Liver (tissue), 9 donors: Measurements from ENCODE around the gene SETBP1. TPM values are rescaled to one million over a fixed set of nuclear protein-coding genes. Genes with fewer than 3 reads are reported as not detected.

Source experiments
- DNase-seq: peaks from one replicate; pipeline ENCODE4 v3.0.0-alpha.2; 2017; ENCODE audit warnings: low spot score
- H3K27ac ChIP-seq, 2 donors: one replicate each; pipeline ENCODE4 v1.7.0; 2013; ENCODE audit warnings: inconsistent platforms in 2 of 2, low read length in 2 of 2, control low read depth in 1 of 2, low read depth in 1 of 2, mild to moderate bottlenecking in 1 of 2
- H3K27me3 ChIP-seq, 4 donors: one replicate each; pipeline versions ENCODE4 v1.6.1 to v1.7.0; 2013; ENCODE audit warnings: low read length in 3 of 4, inconsistent platforms in 1 of 4, mild to moderate bottlenecking in 1 of 4, moderate library complexity in 1 of 4; ENCODE audit not compliant: control insufficient read depth in 4 of 4, insufficient read depth in 4 of 4
- H3K36me3 ChIP-seq, 4 donors: one replicate each; pipeline versions ENCODE4 v1.6.1 to v1.7.0; 2013; ENCODE audit warnings: low read length in 3 of 4, mild to moderate bottlenecking in 3 of 4, low read depth in 1 of 4, moderate library complexity in 1 of 4; ENCODE audit not compliant: control insufficient read depth in 4 of 4, insufficient read depth in 3 of 4
- H3K4me1 ChIP-seq, 4 donors: one replicate each; pipeline versions ENCODE4 v1.6.1 to v1.7.0; 2013; ENCODE audit warnings: low read length in 3 of 4, mild to moderate bottlenecking in 3 of 4, moderate library complexity in 1 of 4; ENCODE audit not compliant: control insufficient read depth in 4 of 4, insufficient read depth in 4 of 4
- H3K4me3 ChIP-seq, 3 donors: one replicate each; pipeline versions ENCODE4 v1.6.1 to v1.7.0; 2013; ENCODE audit warnings: low read length in 3 of 3, control low read depth in 1 of 3, low read depth in 1 of 3, mild to moderate bottlenecking in 1 of 3
- H3K9ac ChIP-seq, 2 donors: one replicate each; pipeline ENCODE4 v1.7.0; 2013; ENCODE audit warnings: low read length in 2 of 2, mild to moderate bottlenecking in 2 of 2, moderate library complexity in 2 of 2, control low read depth in 1 of 2, low read depth in 1 of 2
- H3K9me3 ChIP-seq, 4 donors: one replicate each; pipeline versions ENCODE4 v1.6.1 to v1.7.0; 2013; ENCODE audit warnings: low read length in 3 of 4; ENCODE audit not compliant: control insufficient read depth in 4 of 4
- ATF3 ChIP-seq: IDR thresholded peaks from 2 replicates; pipeline ENCODE4 v1.6.1; 2016; ENCODE audit warnings: antibody characterized with exemption
- CTCF ChIP-seq: fragments of 150-350 bp; IDR thresholded peaks from 2 replicates; pipeline ENCODE4 v1.5.1; 2017; ENCODE audit warnings: improper control_type of control experiment, low read depth, low read length; ENCODE audit not compliant: missing input control
- EGR1 ChIP-seq, 2 donors: IDR thresholded peaks; 2 replicates each; pipeline ENCODE4 v1.6.1; 2016 to 2018; ENCODE audit warnings: antibody characterized with exemption in 2 of 2, low read depth in 2 of 2
- FOXA1 ChIP-seq: IDR thresholded peaks from 2 replicates; pipeline ENCODE4 v1.6.1; 2016; ENCODE audit warnings: antibody characterized with exemption
- FOXA2 ChIP-seq: IDR thresholded peaks from 2 replicates; pipeline ENCODE4 v1.6.1; 2016; ENCODE audit warnings: antibody characterized with exemption
- GABPA ChIP-seq, 2 donors: IDR thresholded peaks in 1 of 2; conservative IDR thresholded peaks in 1 of 2; 2 replicates each; pipeline ENCODE4 v1.6.1; 2016; ENCODE audit warnings: antibody characterized with exemption in 2 of 2, mild to moderate bottlenecking in 1 of 2, moderate library complexity in 1 of 2
- HNF4A ChIP-seq, 2 donors: conservative IDR thresholded peaks; 2 replicates each; pipeline ENCODE4 v1.6.1; 2016; ENCODE audit warnings: antibody characterized with exemption in 2 of 2, mild to moderate bottlenecking in 2 of 2
- HNF4G ChIP-seq: IDR thresholded peaks from 2 replicates; pipeline ENCODE4 v1.6.1; 2016; ENCODE audit warnings: antibody characterized with exemption
- JUND ChIP-seq, 2 donors: IDR thresholded peaks; 2 replicates each; pipeline ENCODE4 v1.6.1; 2016; ENCODE audit warnings: antibody characterized with exemption in 2 of 2
- MAX ChIP-seq: IDR thresholded peaks from 2 replicates; pipeline ENCODE4 v1.6.1; 2016; ENCODE audit warnings: antibody characterized with exemption
- NR2F2 ChIP-seq: IDR thresholded peaks from 2 replicates; pipeline ENCODE4 v1.6.1; 2016; ENCODE audit warnings: antibody characterized with exemption
- RAD21 ChIP-seq, 2 donors: IDR thresholded peaks; 2 replicates each; pipeline ENCODE4 v1.6.1; 2016; ENCODE audit warnings: antibody characterized with exemption in 2 of 2, mild to moderate bottlenecking in 2 of 2
- REST ChIP-seq: IDR thresholded peaks from 2 replicates; pipeline ENCODE4 v1.6.1; 2016; ENCODE audit warnings: antibody characterized with exemption, mild to moderate bottlenecking
- RXRA ChIP-seq, 2 donors: IDR thresholded peaks; 2 replicates each; pipeline ENCODE4 v1.6.1; 2017 to 2018; ENCODE audit warnings: antibody characterized with exemption in 2 of 2, mild to moderate bottlenecking in 1 of 2
- SP1 ChIP-seq: IDR thresholded peaks from 2 replicates; pipeline ENCODE4 v1.6.1; 2018; ENCODE audit warnings: antibody characterized with exemption, mild to moderate bottlenecking
- TAF1 ChIP-seq: conservative IDR thresholded peaks from 2 replicates; pipeline ENCODE4 v1.6.1; 2016; ENCODE audit warnings: antibody characterized with exemption, mild to moderate bottlenecking
- YY1 ChIP-seq: IDR thresholded peaks from 2 replicates; pipeline ENCODE4 v1.6.1; 2016; ENCODE audit warnings: antibody characterized with exemption, mild to moderate bottlenecking
- ZBTB33 ChIP-seq: IDR thresholded peaks from 2 replicates; pipeline ENCODE4 v1.6.1; 2016; ENCODE audit warnings: antibody characterized with exemption
- WGBS: extraction: QIAGEN DNeasy Blood & Tissue Kit; methylation state at CpG from one replicate; pipeline ENCODE4 v1.1.7; 2013; 5-methylcytosine and 5-hydroxymethylcytosine counted together
- polyA plus RNA-seq, 2 donors: library from polyadenylated mRNA; stranded (reverse) in 1 of 2; unstranded in 1 of 2; fragments of 200-250 nt in 1 of 2; fragments of >200 nt in 1 of 2; fragmentation: Nextera tagmentation in 1 of 2; extraction: Ambion mirVana in 1 of 2; gene quantifications; one replicate each; pipeline versions ENCODE4 v1.2.1 to v1.2.3, GENCODE V29; 2013 to 2015
- total RNA-seq, 2 donors: library from RNA; depleted of rRNA; stranded (reverse); fragments of >200 nt; gene quantifications; one replicate each; pipeline ENCODE4 v1.2.3, GENCODE V29; 2014
- donor health status: healthy.
- donor health status: healthy.
- donor health status: healthy.
- donor health status: healthy.
- donor health status: healthy.

Gene SETBP1
- total and polyA plus RNA-seq, 4 donors, result 2.5 to 15.8 (median 4.7) TPM

- no peak for DNase-seq
- 73% methylated on average over 1 of the region's 1 CpG for WGBS
- H3K4me1 ChIP-seq, result peaks cover 0 to 26% (median 20%) of the 10 kb centered on the region in 4 donors
- H3K27me3 ChIP-seq, result no peaks in the 10 kb centered on the region
- H3K9me3 ChIP-seq, result no peaks in the 10 kb centered on the region
- H3K4me3 ChIP-seq, result no peak overlapping the region
- H3K9ac ChIP-seq, result no peak overlapping the region
- no peaks in the 10 kb centered on the region for H3K36me3 ChIP-seq
- H3K27ac ChIP-seq, result no peak overlapping the region
- no peak for TF ChIP-seq RXRA (IDR thresholded peaks at IDR 0.05)
- TF ChIP-seq HNF4A (conservative IDR thresholded peaks at IDR 0.05), result no peak
- no peak for TF ChIP-seq FOXA1
- TF ChIP-seq GABPA (IDR thresholded peaks at IDR 0.05 in 1 of 2, conservative IDR thresholded peaks at IDR 0.05 in 1 of 2), result no peak
- no peak for TF ChIP-seq NR2F2
- TF ChIP-seq JUND (IDR thresholded peaks at IDR 0.05), result no peak
- TF ChIP-seq TAF1, result no peak
Measured at GRCh38 chr18:44856157-44856556, 175.5 kb downstream of the SETBP1 start.

GRCh38 chr18:44857081-44857480 lies 176.4 kb downstream of the SETBP1 start:
- Histone ChIP-seq H3K4me3 (no peak overlapping the region), H3K9ac (no peak overlapping the region), H3K27ac (no peak overlapping the region), H3K27me3 (no peaks in the 10 kb centered on the region), H3K36me3 (no peaks in the 10 kb centered on the region), H3K9me3 (no peaks in the 10 kb centered on the region), H3K4me1 (peaks cover 0 to 24% (median 19%) of the 10 kb centered on the region in 4 donors)
- 98% methylated on average over 2 of the region's 2 CpGs for WGBS
- DNase-seq, result no peak
- TF ChIP-seq TAF1 (no peak), EGR1 (IDR thresholded peaks at IDR 0.05; ENCODE audit: low read depth in 2 of 2) (no peak), GABPA (IDR thresholded peaks at IDR 0.05 in 1 of 2, conservative IDR thresholded peaks at IDR 0.05 in 1 of 2) (no peak), RAD21 (IDR thresholded peaks at IDR 0.05) (no peak), SP1 (no peak), FOXA2 (no peak), NR2F2 (no peak), HNF4A (conservative IDR thresholded peaks at IDR 0.05) (no peak), CTCF (no peak)

GRCh38 chr18:44857744-44858491 lies 177.2 kb downstream of the SETBP1 start:
- no peak for DNase-seq
- Histone ChIP-seq H3K27me3 (no peaks in the 10 kb centered on the region), H3K9me3 (no peaks in the 10 kb centered on the region), H3K9ac (no peak overlapping the region), H3K4me1 (peaks cover 0 to 16% (median 12%) of the 10 kb centered on the region in 4 donors), H3K27ac (no peak overlapping the region), H3K36me3 (no peaks in the 10 kb centered on the region), H3K4me3 (no peak overlapping the region)
- WGBS, result 93% methylated on average over 5 of the region's 5 CpGs
- TF ChIP-seq RAD21 (IDR thresholded peaks at IDR 0.05) (no peak), HNF4A (conservative IDR thresholded peaks at IDR 0.05) (no peak), TAF1 (no peak), GABPA (IDR thresholded peaks at IDR 0.05 in 1 of 2, conservative IDR thresholded peaks at IDR 0.05 in 1 of 2) (no peak), ZBTB33 (no peak), HNF4G (no peak), RXRA (IDR thresholded peaks at IDR 0.05) (no peak), ATF3 (no peak), MAX (no peak), REST (no peak), SP1 (no peak), YY1 (no peak), EGR1 (IDR thresholded peaks at IDR 0.05; ENCODE audit: low read depth in 2 of 2) (no peak), JUND (IDR thresholded peaks at IDR 0.05) (no peak)
